ENCODE data around the gene SNX17. TPM values are rescaled to one million over a fixed set of nuclear protein-coding genes. Genes with fewer than 3 reads are reported as not detected.

The SNX17 gene
- total and polyA plus RNA-seq, 2 of the 13 experiments (the other 11 are each of a cell fraction or from before 2014, with no cell fraction given) = 75.0 to 109 TPM

- TF ChIP-seq ZNF687 (CRISPR knock-in tag; IDR thresholded peaks at IDR 0.05) = peak; percentile 80
These were observed 9.6 kb downstream of the SNX17 start (continued) for GRCh38 chr2:27379836-27380625.

GRCh38 chr2:27380626-27381545 lies 10.5 kb downstream of the SNX17 start, which contains the start of gene ZNF513:
Gene ZNF513, minus strand, starts transcription at chr2:27380734. Its CDS starts 208 bp downstream, at chr2:27380526.
- Histone ChIP-seq H2AFZ (ENCODE audit: low read length) (no peak within 1 kb of the TSS), H3K27ac (ENCODE audit: extremely low read length, insufficient read depth, low read length) (peak within 1 kb of the TSS; percentile 85), H3K9ac (ENCODE audit: insufficient read depth, low read depth, low read length) (peak within 1 kb of the TSS; percentile 75), H3K27me3 (ENCODE audit: control insufficient read depth in 1 of 2, insufficient read depth in 2 of 2, low read length in 2 of 2) (no peaks in the 10 kb centered on the region), H3K4me1 (ENCODE audit: insufficient read depth, low read length) (peaks cover 26% of the 10 kb centered on the region), H3K4me2 (ENCODE audit: low read depth, low read length) (peak within 1 kb of the TSS; percentile 90), H4K20me1 (ENCODE audit: insufficient read depth, low read length) (peaks cover 3% of the 10 kb centered on the region; the same call in 1 of the 2 replicates), H3K36me3 (replicated peaks in 1 of 2; ENCODE audit: control insufficient read depth in 1 of 2, insufficient read depth in 2 of 2, low read length in 2 of 2) (peaks cover 46 to 71% of the 10 kb centered on the region in 2 experiments), H3K79me2 (ENCODE audit: insufficient read depth, low read length) (peaks cover 3% of the 10 kb centered on the region), H3K4me3 (replicated peaks in 1 of 3; ENCODE audit: insufficient read depth in 1 of 3, low read depth in 2 of 3, low read length in 3 of 3) (peak within 1 kb of the TSS; percentile 50 to 75 (median 63)), H3K9me3 (ENCODE audit: low read length) (no peaks in the 10 kb centered on the region)
- ChIA-PET CTCF (ENCODE audit: low intra/inter-chr PET ratio, low total read pairs) (no interaction called here), POLR2A (interaction anchor here (1.1 to 5.1 kb wide), 5 partner anchors 10 to 59 kb away, joined by 6 to 38 read pairs (median 22); partner anchors contain the start of genes EIF2B4, GTF3C2, MPV17 and NRBP1)
- in situ Hi-C loops (cut with HindIII; ENCODE audit: extremely low pct_ligation_motif_present, low pct_unique_long_range_greater_than_20kb) (no loop called here), intact Hi-C loops (cut with micrococcal nuclease; ENCODE audit: unreplicated experiment) (no loop called here)
- FAIRE-seq = no peak
- no TSS peak for BruUV-seq (replicated peaks)
- peak; percentile 63 for DNase-seq (ENCODE audit: low spot score)
- peak; percentile 56 for ATAC-seq
- WGBS (ENCODE audit: low lambda C conversion rate) = 82% methylated on average over 67 of the region's 67 CpGs
- TF ChIP-seq AKAP8 (CRISPR knock-in tag; IDR thresholded peaks at IDR 0.05) = no peak
- TF ChIP-seq ZNF276 (CRISPR knock-in tag; IDR thresholded peaks at IDR 0.05; ENCODE audit: low read depth) = no peak
- no peak for TF ChIP-seq HMGA1 (CRISPR knock-in tag; conservative IDR thresholded peaks at IDR 0.05)
- no peak for TF ChIP-seq PHF21A (CRISPR knock-in tag; IDR thresholded peaks at IDR 0.05)
- 0 out of 2 replicates have a peak, but pooled peaks have one; percentile 12 for TF ChIP-seq RBAK (CRISPR knock-in tag; IDR thresholded peaks at IDR 0.05)
- TF ChIP-seq DBP (CRISPR knock-in tag; IDR thresholded peaks at IDR 0.05; ENCODE audit: not compliant biosample characterization) = no peak
- TF ChIP-seq ZSCAN25 (CRISPR knock-in tag; IDR thresholded peaks at IDR 0.05) = peak; percentile 0; the same call in 1 of the 2 replicates
- TF ChIP-seq STAT6 (CRISPR knock-in tag; IDR thresholded peaks at IDR 0.05; ENCODE audit: borderline replicate concordance) = no peak

Measured in HepG2 (cell line).